ENCODE results near the gene EVL.

EVL gene

GRCh38 chr14:100098171-100098570, 32.9 kb downstream of the EVL start:
- H3K27me3 Mint-ChIP-seq = no peaks in the 10 kb centered on the region
- H3K9me3 Mint-ChIP-seq = no peaks in the 10 kb centered on the region
- no peak overlapping the region for H3K4me3 Mint-ChIP-seq
- H3K4me1 Mint-ChIP-seq (ENCODE audit: low read depth) = peaks cover 90% of the 10 kb centered on the region
- peaks cover 91% of the 10 kb centered on the region for H3K36me3 Mint-ChIP-seq (ENCODE audit: low read depth)
- H3K27ac Mint-ChIP-seq = peak overlapping the region; percentile 94
- DNase-seq = peak; percentile 30

- peaks cover 91% of the 10 kb centered on the region for H3K4me1 Mint-ChIP-seq (ENCODE audit: low read depth)
- H3K27ac Mint-ChIP-seq = peak overlapping the region; percentile 94
- H3K36me3 Mint-ChIP-seq (ENCODE audit: low read depth) = peaks cover 86% of the 10 kb centered on the region
- no peaks in the 10 kb centered on the region for H3K9me3 Mint-ChIP-seq
- peak; percentile 40 for DNase-seq
- H3K4me3 Mint-ChIP-seq = peak overlapping the region; percentile 2
- no peaks in the 10 kb centered on the region for H3K27me3 Mint-ChIP-seq
Observed at GRCh38 chr14:100100032-100100703, 34.9 kb downstream of the EVL start.

- H3K27me3 Mint-ChIP-seq = no peaks in the 10 kb centered on the region
- H3K4me1 Mint-ChIP-seq (ENCODE audit: low read depth) = peaks cover 91% of the 10 kb centered on the region
- H3K4me3 Mint-ChIP-seq = peak overlapping the region; percentile 33
- peak overlapping the region; percentile 93 for H3K27ac Mint-ChIP-seq
- peak; percentile 30 for DNase-seq
- no peaks in the 10 kb centered on the region for H3K9me3 Mint-ChIP-seq
- peaks cover 85% of the 10 kb centered on the region for H3K36me3 Mint-ChIP-seq (ENCODE audit: low read depth)
Observed at GRCh38 chr14:100102156-100102785, 37.0 kb downstream of the EVL start.

- H3K9me3 Mint-ChIP-seq = no peaks in the 10 kb centered on the region
- peak; percentile 62 for DNase-seq
- no peaks in the 10 kb centered on the region for H3K27me3 Mint-ChIP-seq
- peaks cover 85% of the 10 kb centered on the region for H3K36me3 Mint-ChIP-seq (ENCODE audit: low read depth)
- peaks cover 92% of the 10 kb centered on the region for H3K4me1 Mint-ChIP-seq (ENCODE audit: low read depth)
- H3K27ac Mint-ChIP-seq = peak overlapping the region; percentile 93
- H3K4me3 Mint-ChIP-seq = peak overlapping the region; percentile 69
Observed at GRCh38 chr14:100103250-100104005, 38.2 kb downstream of the EVL start.

GRCh38 chr14:100104006-100104352, 38.8 kb downstream of the EVL start:
- H3K36me3 Mint-ChIP-seq (ENCODE audit: low read depth) = peaks cover 85% of the 10 kb centered on the region
- H3K27ac Mint-ChIP-seq = peak overlapping the region; percentile 93
- H3K27me3 Mint-ChIP-seq = no peaks in the 10 kb centered on the region
- H3K4me3 Mint-ChIP-seq = peak overlapping the region; percentile 69
- no peaks in the 10 kb centered on the region for H3K9me3 Mint-ChIP-seq
- peaks cover 92% of the 10 kb centered on the region for H3K4me1 Mint-ChIP-seq (ENCODE audit: low read depth)
- DNase-seq = no peak

GRCh38 chr14:100104523-100105300, 39.5 kb downstream of the EVL start:
- Mint-ChIP-seq H3K9me3 (no peaks in the 10 kb centered on the region), H3K27ac (peak overlapping the region; percentile 93), H3K27me3 (no peaks in the 10 kb centered on the region), H3K4me3 (peak overlapping the region; percentile 69), H3K36me3 (ENCODE audit: low read depth) (peaks cover 85% of the 10 kb centered on the region), H3K4me1 (ENCODE audit: low read depth) (peaks cover 93% of the 10 kb centered on the region)
- DNase-seq = no peak

- Mint-ChIP-seq H3K9me3 (no peaks in the 10 kb centered on the region), H3K36me3 (ENCODE audit: low read depth) (peaks cover 87% of the 10 kb centered on the region), H3K27me3 (no peaks in the 10 kb centered on the region), H3K4me3 (peak overlapping the region; percentile 69), H3K27ac (peak overlapping the region; percentile 93), H3K4me1 (ENCODE audit: low read depth) (peaks cover 87% of the 10 kb centered on the region)
- peak; percentile 55 for DNase-seq
Observed at GRCh38 chr14:100105357-100106169, 40.3 kb downstream of the EVL start.

- peak overlapping the region; percentile 69 for H3K4me3 Mint-ChIP-seq
- H3K36me3 Mint-ChIP-seq (ENCODE audit: low read depth) = peaks cover 88% of the 10 kb centered on the region
- DNase-seq = peak; percentile 63
- H3K27ac Mint-ChIP-seq = peak overlapping the region; percentile 93
- no peaks in the 10 kb centered on the region for H3K9me3 Mint-ChIP-seq
- H3K4me1 Mint-ChIP-seq (ENCODE audit: low read depth) = peaks cover 86% of the 10 kb centered on the region
- H3K27me3 Mint-ChIP-seq = no peaks in the 10 kb centered on the region
Observed at GRCh38 chr14:100106250-100107112, 41.3 kb downstream of the EVL start.

GRCh38 chr14:100107236-100107635, 42.0 kb downstream of the EVL start:
- Mint-ChIP-seq H3K4me1 (ENCODE audit: low read depth) (peaks cover 80% of the 10 kb centered on the region), H3K4me3 (peak overlapping the region; percentile 69), H3K27ac (peak overlapping the region; percentile 93), H3K9me3 (no peaks in the 10 kb centered on the region), H3K36me3 (ENCODE audit: low read depth) (peaks cover 88% of the 10 kb centered on the region), H3K27me3 (no peaks in the 10 kb centered on the region)
- no peak for DNase-seq

GRCh38 chr14:100108042-100108825, 43.0 kb downstream of the EVL start:
- Mint-ChIP-seq H3K27me3 (no peaks in the 10 kb centered on the region), H3K4me3 (no peak overlapping the region), H3K36me3 (ENCODE audit: low read depth) (peaks cover 90% of the 10 kb centered on the region)

GRCh38 chr14:100108840-100109593, 43.8 kb downstream of the EVL start:
- no peak overlapping the region for H3K4me3 Mint-ChIP-seq
- peaks cover 78% of the 10 kb centered on the region for H3K4me1 Mint-ChIP-seq (ENCODE audit: low read depth)
- no peaks in the 10 kb centered on the region for H3K27me3 Mint-ChIP-seq
- no peaks in the 10 kb centered on the region for H3K9me3 Mint-ChIP-seq
- DNase-seq = no peak
- peaks cover 89% of the 10 kb centered on the region for H3K36me3 Mint-ChIP-seq (ENCODE audit: low read depth)
- H3K27ac Mint-ChIP-seq = peak overlapping the region; percentile 93

More at GRCh38 chr14:100108042-100108825, 43.0 kb downstream of the EVL start:
- DNase-seq = peak; percentile 92
- H3K4me1 Mint-ChIP-seq (ENCODE audit: low read depth) = peaks cover 80% of the 10 kb centered on the region
- no peaks in the 10 kb centered on the region for H3K9me3 Mint-ChIP-seq
- peak overlapping the region; percentile 93 for H3K27ac Mint-ChIP-seq

- H3K27ac Mint-ChIP-seq = peak overlapping the region; percentile 93
- no peak for DNase-seq
- no peaks in the 10 kb centered on the region for H3K9me3 Mint-ChIP-seq
- H3K4me3 Mint-ChIP-seq = no peak overlapping the region
- H3K27me3 Mint-ChIP-seq = no peaks in the 10 kb centered on the region
- peaks cover 73% of the 10 kb centered on the region for H3K4me1 Mint-ChIP-seq (ENCODE audit: low read depth)
- peaks cover 86% of the 10 kb centered on the region for H3K36me3 Mint-ChIP-seq (ENCODE audit: low read depth)
Observed at GRCh38 chr14:100109594-100109955, 44.4 kb downstream of the EVL start.
